K562 (cell line): ENCODE results near the gene RGS3. TPM values are rescaled to one million over a fixed set of nuclear protein-coding genes. Genes with fewer than 3 reads are reported as not detected.
A peak's percentile ranks its signal among the peaks of the same experiment; 100 is the strongest.

ENCODE experiments used
- BACH1 ChIP-seq: fragments of 200-800 bp; sonication (Bioruptor generic); IDR thresholded peaks from 2 replicates; pipeline ENCODE4 v1.6.1; 2016; ENCODE audit warnings: missing genetic modification characterization, missing compliant biosample characterization
- BHLHE40 ChIP-seq: IDR thresholded peaks from 2 replicates; pipeline ENCODE4 v1.6.1; 2011; ENCODE audit warnings: low read length, improper control_type of control experiment
- HDAC6 ChIP-seq: IDR thresholded peaks from 2 replicates; pipeline ENCODE4 v1.6.1; 2012; ENCODE audit warnings: low read depth, mild to moderate bottlenecking, control low read depth, inconsistent platforms, low read length, moderate library complexity
- HNRNPUL1 ChIP-seq: fragments of 200-400 bp; formaldehyde crosslinking; IDR thresholded peaks from 2 replicates; pipeline ENCODE4 v1.6.1; 2017; ENCODE audit warnings: low read length
- IFI16 ChIP-seq: fragments of 250-450 bp; sonication (Bioruptor Pico); IDR thresholded peaks from 2 replicates; pipeline ENCODE4 v2.1.2; 2022; ENCODE audit warnings: mild to moderate bottlenecking, inconsistent platforms
- NEUROD1 ChIP-seq: fragments of 150-350 bp; IDR thresholded peaks from 2 replicates; pipeline ENCODE4 v1.6.1; 2014; ENCODE audit warnings: borderline replicate concordance, low read length, low read depth; ENCODE audit not compliant: partially characterized antibody
- NFE2 ChIP-seq: IDR thresholded peaks from 2 replicates; pipeline ENCODE4 v1.6.1; 2014; ENCODE audit warnings: antibody characterized with exemption, low read depth
- PBX2 ChIP-seq, 2 experiments: IDR thresholded peaks in 1 of 2; conservative IDR thresholded peaks in 1 of 2; 2 replicates each; pipeline ENCODE4 v1.6.1; 2016; ENCODE audit warnings: low read depth in 2 of 2, mild to moderate bottlenecking in 1 of 2, missing compliant biosample characterization in 1 of 2, missing genetic modification characterization in 1 of 2, moderate library complexity in 1 of 2
- POLR2AphosphoS2 ChIP-seq: IDR thresholded peaks from 2 replicates; pipeline ENCODE4 v1.6.1; 2012; ENCODE audit warnings: low read length, improper control_type of control experiment
- POLR2G ChIP-seq: fragments of 200-400 bp; formaldehyde crosslinking; IDR thresholded peaks from 2 replicates; pipeline ENCODE4 v1.6.1; 2017; ENCODE audit warnings: low read depth, mild to moderate bottlenecking, antibody characterized with exemption, low read length, moderate library complexity
- TRIM28 ChIP-seq: fragments of 450-650 bp; IDR thresholded peaks from 2 replicates; pipeline ENCODE4 v1.6.1; 2017
- XRCC3 ChIP-seq: fragments of 450-650 bp; IDR thresholded peaks from 2 replicates; pipeline ENCODE4 v1.6.1; 2017; ENCODE audit warnings: mild to moderate bottlenecking, moderate library complexity
- ZBTB43 ChIP-seq: sonication (generic); formaldehyde crosslinking; IDR thresholded peaks from 2 replicates; pipeline ENCODE4 v1.8.0; 2023; ENCODE audit warnings: mild to moderate bottlenecking, missing genetic modification reagents
- ZNF3 ChIP-seq: fragments of 250-450 bp; sonication (Bioruptor Pico); IDR thresholded peaks from 2 replicates; pipeline ENCODE4 v1.5.0; 2021; ENCODE audit warnings: mild to moderate bottlenecking, moderate library complexity
- ZNF316 ChIP-seq: fragments of 450-650 bp; IDR thresholded peaks from 2 replicates; pipeline ENCODE4 v1.6.1; 2016
- polyA plus RNA-seq, 8 experiments: library from polyadenylated mRNA; depleted of rRNA in 4 of 8; stranded (reverse) in 5 of 8; unstranded in 3 of 8; fragments of >200 nt; fragmentation: Nextera tagmentation in 2 of 8; fragmentation: Illumina TruSeq in 1 of 8; extraction: Ambion mirVana in 2 of 8; extraction: Trizol in 1 of 8; gene quantifications; 2 replicates each; pipeline versions ENCODE4 v1.2.1 to v1.2.3, GENCODE V29; 2011 to 2014; ENCODE audit warnings: inconsistent platforms in 1 of 8, missing spikeins in 1 of 8
- total RNA-seq, 7 experiments: library from RNA; depleted of rRNA in 6 of 7; stranded (reverse); fragments of >200 nt in 6 of 7; fragmentation: Illumina TruSeq in 2 of 7; extraction: Trizol in 2 of 7; gene quantifications; 2 replicates each; pipeline versions ENCODE4 v1.2.1 to v1.2.3, GENCODE V29; 2011 to 2021; ENCODE audit warnings: low replicate concordance in 1 of 7
- TF ChIP-seq, protein P1 (sequence below): fragments of 450-650 bp; formaldehyde crosslinking; IDR thresholded peaks from 2 replicates; pipeline ENCODE4 v1.4.0; 2020; ENCODE audit warnings: mild to moderate bottlenecking, moderate library complexity

RGS3 gene
- total and polyA plus RNA-seq, 9 of the 15 experiments (the other 6 are each of a cell fraction or from before 2014, with no cell fraction given), result 0.08 to 2.9 (median 0.95) TPM

- no peak for TF ChIP-seq NEUROD1
- no peak for TF ChIP-seq PBX2 (CRISPR knock-in tag; IDR thresholded peaks at IDR 0.05; ENCODE audit: low read depth)
- no peak for TF ChIP-seq PBX2 (tag; conservative IDR thresholded peaks at IDR 0.05; ENCODE audit: low read depth)
- TF ChIP-seq BHLHE40, result no peak
- no peak for TF ChIP-seq ZNF3
- peak; percentile 58; the same call in 1 of the 2 replicates for TF ChIP-seq BACH1 (tag)
- TF ChIP-seq IFI16 (CRISPR knock-in tag), result no peak
- TF ChIP-seq POLR2G, result no peak
- TF ChIP-seq HNRNPUL1, result no peak
- 0 out of 2 replicates have a peak, but pooled peaks have one; percentile 37 for TF ChIP-seq TRIM28
- TF ChIP-seq XRCC3, result no peak
- no peak for TF ChIP-seq ZBTB43
- TF ChIP-seq, protein P1, sequence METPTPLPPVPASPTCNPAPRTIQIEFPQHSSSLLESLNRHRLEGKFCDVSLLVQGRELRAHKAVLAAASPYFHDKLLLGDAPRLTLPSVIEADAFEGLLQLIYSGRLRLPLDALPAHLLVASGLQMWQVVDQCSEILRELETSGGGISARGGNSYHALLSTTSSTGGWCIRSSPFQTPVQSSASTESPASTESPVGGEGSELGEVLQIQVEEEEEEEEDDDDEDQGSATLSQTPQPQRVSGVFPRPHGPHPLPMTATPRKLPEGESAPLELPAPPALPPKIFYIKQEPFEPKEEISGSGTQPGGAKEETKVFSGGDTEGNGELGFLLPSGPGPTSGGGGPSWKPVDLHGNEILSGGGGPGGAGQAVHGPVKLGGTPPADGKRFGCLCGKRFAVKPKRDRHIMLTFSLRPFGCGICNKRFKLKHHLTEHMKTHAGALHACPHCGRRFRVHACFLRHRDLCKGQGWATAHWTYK (CRISPR knock-in tag), result no peak
- TF ChIP-seq POLR2AphosphoS2, result no peak
- TF ChIP-seq HDAC6, result no peak
- peak; percentile 71 for TF ChIP-seq NFE2
- peak; percentile 67; the same call in 1 of the 2 replicates for TF ChIP-seq ZNF316
Measured at GRCh38 chr9:113570749-113571711, 107.5 kb downstream of the RGS3 start (continued).
